ACHN (cell line): ENCODE data around the gene CRAT.
"Not testable (repeated sequence)": the region's sequence is repeated elsewhere in the genome, so short reads cannot be mapped to it uniquely, and the experiment has no call there.

ENCODE experiments used
- DNase-seq: peaks from one replicate; pipeline ENCODE4 v3.0.0-alpha.2; 2015
- in situ Hi-C: cut with HindIII; loops from 2 replicates; pipeline ENCODE4 v1.10.0; 2017; ENCODE audit warnings: low sequenced_read_pairs, low pct_ligation_motif_present, low pct_unique_long_range_greater_than_20kb

Gene CRAT

GRCh38 chr9:129118799-129119198 is 8.2 kb upstream of the CRAT start:
- in situ Hi-C loops: no loop called here
- DNase-seq: no peak

GRCh38 chr9:129113645-129114304 is 3.2 kb upstream of the CRAT start:
- in situ Hi-C loops: no loop called here
- no peak for DNase-seq

- DNase-seq, in situ Hi-C loops: not testable (repeated sequence)
Measured at GRCh38 chr9:129112526-129112925, 1.9 kb upstream of the CRAT start.

- in situ Hi-C loops: no loop called here
- DNase-seq: peak; percentile 44
Measured at GRCh38 chr9:129111528-129112151, 1.0 kb upstream of the CRAT start.

- DNase-seq: peak; percentile 25
Measured at GRCh38 chr9:129109952-129110739, 447 bp downstream of the CRAT start.

GRCh38 chr9:129109537-129109903 is 1.1 kb downstream of the CRAT start:
- DNase-seq: no peak
- in situ Hi-C loops: no loop called here

More at GRCh38 chr9:129109952-129110739, 447 bp downstream of the CRAT start:
- in situ Hi-C loops: no loop called here

GRCh38 chr9:129108805-129109536 is 1.6 kb downstream of the CRAT start:
- no peak for DNase-seq

GRCh38 chr9:129108083-129108804 is 2.3 kb downstream of the CRAT start:
- no peak for DNase-seq
- in situ Hi-C loops: no loop called here

More at GRCh38 chr9:129108805-129109536, 1.6 kb downstream of the CRAT start:
- in situ Hi-C loops: no loop called here

- no peak for DNase-seq
Measured at GRCh38 chr9:129107651-129108050, 2.9 kb downstream of the CRAT start.

GRCh38 chr9:129105857-129106694 is 4.5 kb downstream of the CRAT start:
- in situ Hi-C loops: no loop called here

More at GRCh38 chr9:129107651-129108050, 2.9 kb downstream of the CRAT start:
- in situ Hi-C loops: no loop called here

GRCh38 chr9:129104051-129104450 is 6.5 kb downstream of the CRAT start:
- in situ Hi-C loops: no loop called here
- DNase-seq: no peak

More at GRCh38 chr9:129105857-129106694, 4.5 kb downstream of the CRAT start:
- DNase-seq: no peak

- in situ Hi-C loops: no loop called here
- DNase-seq: no peak
Measured at GRCh38 chr9:129103595-129103965, 7.0 kb downstream of the CRAT start.

GRCh38 chr9:129102791-129103594 is 7.6 kb downstream of the CRAT start:
- peak; percentile 72 for DNase-seq
- in situ Hi-C loops: no loop called here

GRCh38 chr9:129102095-129102525 is 8.5 kb downstream of the CRAT start:
- no peak for DNase-seq
- in situ Hi-C loops: no loop called here

GRCh38 chr9:129101279-129101678 is 9.3 kb downstream of the CRAT start:
- in situ Hi-C loops: no loop called here
- DNase-seq: no peak

- no peak for DNase-seq
- in situ Hi-C loops: no loop called here
Measured at GRCh38 chr9:129100383-129101169, 10.0 kb downstream of the CRAT start.
